K562 (cell line): ENCODE data around the gene FNDC11. TPM values are rescaled to one million over a fixed set of nuclear protein-coding genes. Genes with fewer than 3 reads are reported as not detected.
A peak's percentile ranks its signal among the peaks of the same experiment; 100 is the strongest.

Source experiments
- BHLHE40 ChIP-seq: IDR thresholded peaks from 2 replicates; pipeline ENCODE4 v1.6.1; 2011; ENCODE audit warnings: low read length, improper control_type of control experiment
- CC2D1A ChIP-seq: fragments of 450-650 bp; IDR thresholded peaks from 2 replicates; pipeline ENCODE4 v1.6.1; 2017; ENCODE audit warnings: mild to moderate bottlenecking
- CREM ChIP-seq: IDR thresholded peaks from 2 replicates; pipeline ENCODE4 v1.6.1; 2014; ENCODE audit warnings: antibody characterized with exemption, low read depth
- CXXC5 ChIP-seq: fragments of 250-450 bp; sonication (Bioruptor Pico); IDR thresholded peaks from 2 replicates; pipeline ENCODE4 v1.8.0; 2022; ENCODE audit warnings: inconsistent platforms, mild to moderate bottlenecking, moderate library complexity
- EZH2 ChIP-seq: IDR thresholded peaks from 2 replicates; pipeline ENCODE4 v1.6.1; 2012; ENCODE audit warnings: low read depth, mild to moderate bottlenecking, inconsistent platforms, low read length, borderline replicate concordance
- GABPB2 ChIP-seq: fragments of 250-450 bp; sonication (Bioruptor Pico); conservative IDR thresholded peaks from 2 replicates; pipeline ENCODE4 v1.5.1; 2021; ENCODE audit warnings: mild to moderate bottlenecking
- HMGXB4 ChIP-seq: sonication (generic); formaldehyde crosslinking; IDR thresholded peaks from 2 replicates; pipeline ENCODE4 v1.8.1; 2023; ENCODE audit warnings: mild to moderate bottlenecking, missing genetic modification reagents
- JUN ChIP-seq, 2 experiments: sonication (generic) in 1 of 2; formaldehyde crosslinking in 1 of 2; IDR thresholded peaks; 2 replicates each; pipeline versions ENCODE4 v1.6.1 to v1.8.0; 2012 to 2022; ENCODE audit warnings: borderline replicate concordance in 2 of 2, mild to moderate bottlenecking in 2 of 2, improper control_type of control experiment in 1 of 2, low read depth in 1 of 2, low read length in 1 of 2, missing genetic modification reagents in 1 of 2
- KAT8 ChIP-seq: fragments of 450-650 bp; IDR thresholded peaks from 2 replicates; pipeline ENCODE4 v1.6.1; 2016; ENCODE audit warnings: low read depth, mild to moderate bottlenecking
- MTA3 ChIP-seq: fragments of 450-650 bp; formaldehyde crosslinking; IDR thresholded peaks from 2 replicates; pipeline ENCODE4 v1.6.1; 2017; ENCODE audit warnings: mild to moderate bottlenecking, borderline replicate concordance
- NFIC ChIP-seq: fragments of 450-650 bp; IDR thresholded peaks from 2 replicates; pipeline ENCODE4 v1.6.1; 2017; ENCODE audit warnings: mild to moderate bottlenecking, inconsistent platforms
- NRF1 ChIP-seq, 2 experiments: fragments of 450-650 bp; IDR thresholded peaks in 1 of 2; conservative IDR thresholded peaks in 1 of 2; 2 replicates each; pipeline ENCODE4 v1.6.1; 2014; ENCODE audit warnings: mild to moderate bottlenecking in 2 of 2
- PRPF4 ChIP-seq: fragments of 200-400 bp; formaldehyde crosslinking; IDR thresholded peaks from one replicate; pipeline ENCODE4 v1.6.1; 2017; ENCODE audit warnings: low read length, low read depth, mild to moderate bottlenecking; ENCODE audit not compliant: insufficient read depth, poor library complexity, severe bottlenecking
- SRF ChIP-seq, 2 experiments: fragments of 250-450, 450-650 bp in 1 of 2; sonication (Bioruptor Pico) in 1 of 2; sonication (generic) in 1 of 2; formaldehyde crosslinking; IDR thresholded peaks; 2 replicates each; pipeline versions ENCODE4 v1.5.0 to v1.5.1; 2020 to 2022; ENCODE audit warnings: mild to moderate bottlenecking in 1 of 2, missing genetic modification reagents in 1 of 2
- TFE3 ChIP-seq: fragments of 450-650 bp; formaldehyde crosslinking; IDR thresholded peaks from 2 replicates; pipeline ENCODE4 v1.4.0; 2020; ENCODE audit warnings: mild to moderate bottlenecking, mixed read lengths
- TRIM28 ChIP-seq: fragments of 450-650 bp; IDR thresholded peaks from 2 replicates; pipeline ENCODE4 v1.6.1; 2017
- U2AF2 ChIP-seq: fragments of 200-400 bp; formaldehyde crosslinking; optimal IDR thresholded peaks from 2 replicates; pipeline ENCODE3; 2017; ENCODE audit warnings: low read depth, mild to moderate bottlenecking, low read length
- ZBTB9 ChIP-seq: fragments of 450-650 bp; formaldehyde crosslinking; IDR thresholded peaks from 2 replicates; pipeline ENCODE4 v1.4.0; 2020; ENCODE audit warnings: mild to moderate bottlenecking, moderate library complexity
- ZC3H11A ChIP-seq: IDR thresholded peaks from 2 replicates; pipeline ENCODE4 v1.6.1; 2012; ENCODE audit warnings: low read depth, low read length, improper control_type of control experiment
- ZNF274 ChIP-seq: IDR thresholded peaks from 2 replicates; pipeline ENCODE4 v1.6.1; 2011; ENCODE audit warnings: low read depth, mild to moderate bottlenecking, low read length, moderate library complexity, borderline replicate concordance
- ZNF398 ChIP-seq: fragments of 250-450 bp; sonication (Bioruptor Pico); IDR thresholded peaks from 2 replicates; pipeline ENCODE4 v1.8.0; 2021; ENCODE audit warnings: moderate library complexity, mild to moderate bottlenecking, inconsistent platforms
- ZNF431 ChIP-seq: sonication (generic); formaldehyde crosslinking; IDR thresholded peaks from 2 replicates; pipeline ENCODE4 v1.8.0; 2022; ENCODE audit warnings: mild to moderate bottlenecking, missing genetic modification reagents
- ZNF696 ChIP-seq: fragments of 250-450 bp; sonication (Bioruptor Pico); conservative IDR thresholded peaks from 2 replicates; pipeline ENCODE4 v1.4.0; 2020; ENCODE audit warnings: mild to moderate bottlenecking, moderate library complexity
- ZNF79 ChIP-seq: fragments of 250-450 bp; sonication (Bioruptor Pico); IDR thresholded peaks from 2 replicates; pipeline ENCODE4 v1.4.0; 2020; ENCODE audit warnings: low read depth, mild to moderate bottlenecking, moderate library complexity
- polyA plus RNA-seq, 8 experiments: library from polyadenylated mRNA; depleted of rRNA in 4 of 8; stranded (reverse) in 5 of 8; unstranded in 3 of 8; fragments of >200 nt; fragmentation: Nextera tagmentation in 2 of 8; fragmentation: Illumina TruSeq in 1 of 8; extraction: Ambion mirVana in 2 of 8; extraction: Trizol in 1 of 8; gene quantifications; 2 replicates each; pipeline versions ENCODE4 v1.2.1 to v1.2.3, GENCODE V29; 2011 to 2014; ENCODE audit warnings: inconsistent platforms in 1 of 8, missing spikeins in 1 of 8
- total RNA-seq, 7 experiments: library from RNA; depleted of rRNA in 6 of 7; stranded (reverse); fragments of >200 nt in 6 of 7; fragmentation: Illumina TruSeq in 2 of 7; extraction: Trizol in 2 of 7; gene quantifications; 2 replicates each; pipeline versions ENCODE4 v1.2.1 to v1.2.3, GENCODE V29; 2011 to 2021; ENCODE audit warnings: low replicate concordance in 1 of 7

Gene FNDC11
- total and polyA plus RNA-seq, 9 of the 15 experiments (the other 6 are each of a cell fraction or from before 2014, with no cell fraction given): 0.08 to 2.3 (median 0.64) TPM; not detected in 2

GRCh38 chr20:63520504-63520933, 33.4 kb upstream of the FNDC11 start, which contains the start of gene PPDPF (continued):
- peak; percentile 60 for TF ChIP-seq NFIC
- TF ChIP-seq ZBTB9: no peak
- no peak for TF ChIP-seq JUN (IDR thresholded peaks at IDR 0.05; ENCODE audit: borderline replicate concordance, low read depth, low read length)
- TF ChIP-seq JUN (CRISPR knock-in tag; IDR thresholded peaks at IDR 0.05; ENCODE audit: borderline replicate concordance): peak; percentile 38; the same call in 1 of the 2 replicates
- no peak for TF ChIP-seq ZNF431 (CRISPR knock-in tag)
- TF ChIP-seq BHLHE40: peak; percentile 44
- no peak for TF ChIP-seq TRIM28
- peak; percentile 86 to 87; a peak in 3 of 4 replicates for TF ChIP-seq NRF1 (conservative IDR thresholded peaks at IDR 0.05 in 1 of 2, IDR thresholded peaks at IDR 0.05 in 1 of 2)
- 0 out of 2 replicates have a peak, but pooled peaks have one; percentile 18 for TF ChIP-seq CXXC5
- TF ChIP-seq GABPB2 (CRISPR knock-in tag): no peak
- no peak for TF ChIP-seq ZNF696 (CRISPR knock-in tag)
- TF ChIP-seq MTA3: peak; percentile 96
- no peak for TF ChIP-seq TFE3 (CRISPR knock-in tag)
- no peak for TF ChIP-seq ZC3H11A
- TF ChIP-seq CREM: peak; percentile 85
- no peak for TF ChIP-seq ZNF79 (CRISPR knock-in tag)
- no peak for TF ChIP-seq EZH2
- peak; percentile 77; the same call in 1 of the 2 replicates for TF ChIP-seq CC2D1A
- no peak for TF ChIP-seq KAT8
- no peak for TF ChIP-seq U2AF2
- no peak for TF ChIP-seq SRF (CRISPR knock-in tag; IDR thresholded peaks at IDR 0.05)
- TF ChIP-seq ZNF274: no peak
- TF ChIP-seq PRPF4: no peak
- TF ChIP-seq HMGXB4 (CRISPR knock-in tag): 0 out of 2 replicates have a peak, but pooled peaks have one; percentile 50
- TF ChIP-seq ZNF398 (CRISPR knock-in tag): no peak
